Astrocyte (in vitro differentiated cells and primary cell): ENCODE results near the gene GLIPR2.
"Not testable (repeated sequence)": the region's sequence is repeated elsewhere in the genome, so short reads cannot be mapped to it uniquely, and the experiment has no call there.

Experiments used
- EZH2 ChIP-seq: IDR thresholded peaks from 2 replicates; pipeline ENCODE4 v1.6.1; 2012; ENCODE audit warnings: mild to moderate bottlenecking, low read length, inconsistent platforms; ENCODE audit not compliant: insufficient read depth
- TF ChIP-seq, protein P1 (sequence below): IDR thresholded peaks from 2 replicates; pipeline ENCODE4 v1.5.1; 2011; ENCODE audit warnings: low read depth, mild to moderate bottlenecking, inconsistent platforms, low read length, moderate library complexity; ENCODE audit not compliant: insufficient read depth

DNA sequence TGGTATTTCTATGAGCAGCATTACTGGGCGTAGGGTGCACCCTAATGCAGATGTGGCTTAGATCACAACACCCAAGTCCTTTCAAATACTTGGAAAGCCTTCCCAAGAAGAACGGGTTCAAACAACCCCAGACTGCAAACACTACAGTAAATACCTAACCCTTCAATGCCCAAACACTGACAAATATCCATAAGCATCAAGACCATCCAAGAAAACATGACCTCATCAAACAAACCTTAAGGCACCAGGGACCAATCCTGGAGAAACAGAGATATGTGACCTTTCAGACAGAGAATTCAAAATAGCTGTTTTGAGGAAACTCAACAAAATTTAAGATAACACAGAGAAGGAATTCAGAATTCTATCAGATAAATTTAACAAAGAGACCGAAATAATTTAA is 38.7 kb downstream of the GLIPR2 start:
- TF ChIP-seq, protein P1, sequence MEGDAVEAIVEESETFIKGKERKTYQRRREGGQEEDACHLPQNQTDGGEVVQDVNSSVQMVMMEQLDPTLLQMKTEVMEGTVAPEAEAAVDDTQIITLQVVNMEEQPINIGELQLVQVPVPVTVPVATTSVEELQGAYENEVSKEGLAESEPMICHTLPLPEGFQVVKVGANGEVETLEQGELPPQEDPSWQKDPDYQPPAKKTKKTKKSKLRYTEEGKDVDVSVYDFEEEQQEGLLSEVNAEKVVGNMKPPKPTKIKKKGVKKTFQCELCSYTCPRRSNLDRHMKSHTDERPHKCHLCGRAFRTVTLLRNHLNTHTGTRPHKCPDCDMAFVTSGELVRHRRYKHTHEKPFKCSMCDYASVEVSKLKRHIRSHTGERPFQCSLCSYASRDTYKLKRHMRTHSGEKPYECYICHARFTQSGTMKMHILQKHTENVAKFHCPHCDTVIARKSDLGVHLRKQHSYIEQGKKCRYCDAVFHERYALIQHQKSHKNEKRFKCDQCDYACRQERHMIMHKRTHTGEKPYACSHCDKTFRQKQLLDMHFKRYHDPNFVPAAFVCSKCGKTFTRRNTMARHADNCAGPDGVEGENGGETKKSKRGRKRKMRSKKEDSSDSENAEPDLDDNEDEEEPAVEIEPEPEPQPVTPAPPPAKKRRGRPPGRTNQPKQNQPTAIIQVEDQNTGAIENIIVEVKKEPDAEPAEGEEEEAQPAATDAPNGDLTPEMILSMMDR = not testable (repeated sequence)
- not testable (repeated sequence) for TF ChIP-seq EZH2
